ENCODE data around the gene SOWAHA.

SOWAHA gene

GRCh38 chr5:132819468-132819867, 6.4 kb downstream of the SOWAHA start:
- TF ChIP-seq RAD21 (IDR thresholded peaks at IDR 0.05; ENCODE audit: low read depth) (no peak), NFIC (IDR thresholded peaks at IDR 0.05) (no peak), TEAD4 (IDR thresholded peaks at IDR 0.05) (no peak), EP300 (IDR thresholded peaks at IDR 0.05; ENCODE audit: borderline replicate concordance) (no peak), USF1 (IDR thresholded peaks at IDR 0.05) (no peak), CEBPB (IDR thresholded peaks at IDR 0.05) (no peak), TAF1 (IDR thresholded peaks at IDR 0.05; ENCODE audit: low read depth) (no peak), MAX (IDR thresholded peaks at IDR 0.05) (no peak), ZBTB7A (IDR thresholded peaks at IDR 0.05; ENCODE audit: low read depth) (no peak)

GRCh38 chr5:132820162-132820754, 7.2 kb downstream of the SOWAHA start:
- TF ChIP-seq TCF12 (IDR thresholded peaks at IDR 0.05; ENCODE audit: low read depth) (peak; percentile 43; the same call in 1 of the 2 replicates), YY1 (IDR thresholded peaks at IDR 0.05; ENCODE audit: low read depth) (0 out of 2 replicates have a peak, but pooled peaks have one; percentile 40), FOXM1 (IDR thresholded peaks at IDR 0.05; ENCODE audit: borderline replicate concordance, low read depth) (no peak), REST (IDR thresholded peaks at IDR 0.05; ENCODE audit: low read depth) (no peak), RAD21 (IDR thresholded peaks at IDR 0.05; ENCODE audit: low read depth) (peak; percentile 94), NFIC (IDR thresholded peaks at IDR 0.05) (no peak)

- TF ChIP-seq CREB1 (IDR thresholded peaks at IDR 0.05; ENCODE audit: low read depth), result no peak
- TF ChIP-seq FOXM1 (IDR thresholded peaks at IDR 0.05; ENCODE audit: borderline replicate concordance, low read depth), result no peak
- no peak for TF ChIP-seq USF1 (IDR thresholded peaks at IDR 0.05)
- TF ChIP-seq ZBTB7A (IDR thresholded peaks at IDR 0.05; ENCODE audit: low read depth), result no peak
- TF ChIP-seq YY1 (IDR thresholded peaks at IDR 0.05; ENCODE audit: low read depth), result no peak
- no peak for TF ChIP-seq TCF12 (IDR thresholded peaks at IDR 0.05; ENCODE audit: low read depth)
- TF ChIP-seq MAX (IDR thresholded peaks at IDR 0.05), result no peak
- no peak for TF ChIP-seq TAF1 (IDR thresholded peaks at IDR 0.05; ENCODE audit: low read depth)
- no peak for TF ChIP-seq RAD21 (IDR thresholded peaks at IDR 0.05; ENCODE audit: low read depth)
- no peak for TF ChIP-seq EGR1 (IDR thresholded peaks at IDR 0.05)
- TF ChIP-seq NFIC (IDR thresholded peaks at IDR 0.05), result no peak
- TF ChIP-seq REST (IDR thresholded peaks at IDR 0.05; ENCODE audit: low read depth), result no peak
- TF ChIP-seq TEAD4 (IDR thresholded peaks at IDR 0.05), result no peak
- TF ChIP-seq EP300 (IDR thresholded peaks at IDR 0.05; ENCODE audit: borderline replicate concordance), result no peak
- no peak for TF ChIP-seq CEBPB (IDR thresholded peaks at IDR 0.05)
Measured at GRCh38 chr5:132821350-132821749, 8.2 kb downstream of the SOWAHA start.

GRCh38 chr5:132821791-132822190, 8.7 kb downstream of the SOWAHA start:
- no peak for TF ChIP-seq TEAD4 (IDR thresholded peaks at IDR 0.05)
- no peak for TF ChIP-seq FOXM1 (IDR thresholded peaks at IDR 0.05; ENCODE audit: borderline replicate concordance, low read depth)
- no peak for TF ChIP-seq USF1 (IDR thresholded peaks at IDR 0.05)
- TF ChIP-seq MAX (IDR thresholded peaks at IDR 0.05), result no peak
- TF ChIP-seq YY1 (IDR thresholded peaks at IDR 0.05; ENCODE audit: low read depth), result no peak
- no peak for TF ChIP-seq EP300 (IDR thresholded peaks at IDR 0.05; ENCODE audit: borderline replicate concordance)
- no peak for TF ChIP-seq CREB1 (IDR thresholded peaks at IDR 0.05; ENCODE audit: low read depth)
- TF ChIP-seq ZBTB7A (IDR thresholded peaks at IDR 0.05; ENCODE audit: low read depth), result no peak
- no peak for TF ChIP-seq RAD21 (IDR thresholded peaks at IDR 0.05; ENCODE audit: low read depth)
- no peak for TF ChIP-seq TCF12 (IDR thresholded peaks at IDR 0.05; ENCODE audit: low read depth)
- no peak for TF ChIP-seq CEBPB (IDR thresholded peaks at IDR 0.05)
- TF ChIP-seq REST (IDR thresholded peaks at IDR 0.05; ENCODE audit: low read depth), result no peak
- TF ChIP-seq NFIC (IDR thresholded peaks at IDR 0.05), result no peak
- no peak for TF ChIP-seq EGR1 (IDR thresholded peaks at IDR 0.05)
